Left colon (tissue), 2 donors: ENCODE data around the gene ARHGEF40. TPM values are rescaled to one million over a fixed set of nuclear protein-coding genes. Genes with fewer than 3 reads are reported as not detected.

Source experiments
- ATAC-seq: fragments of 200-7000 bp; cut with Tn5 transposase; one replicate; pipeline ENCODE4 v1.9.1; 2020; ENCODE audit warnings: mild to moderate bottlenecking, moderate library complexity
- DNase-seq, 2 donors: peaks; one replicate each; pipeline ENCODE4 v3.0.0-alpha.2; 2020
- intact Hi-C, 2 donors: fragments of 100-400 bp; cut with DNase I in 1 of 2; cut with micrococcal nuclease in 1 of 2; formaldehyde crosslinking; loops; one replicate each; pipeline versions ENCODE4 v1.11.2 to v1.14.0; 2022; cut with DNase I, micrococcal nuclease
- total RNA-seq, 2 donors: library from RNA; stranded (reverse); fragmentation: NEBNext Ultra II Directional; extraction: Animal tissue kit (Norgen Biotek cat#: 25700); gene quantifications; one replicate each; pipeline ENCODE4 v1.2.1, GENCODE V29; 2021
- donor health status: DM: no; HTN: no; CAD: no.
- donor health status: DM: yes; HTN: yes; CAD: no.

ARHGEF40 gene
- total RNA-seq, 2 donors from 2014 or later, result 37.2 to 40.8 TPM

GRCh38 chr14:21090940-21091663, 21.0 kb downstream of the ARHGEF40 start:
- ATAC-seq (no peak), DNase-seq (no peak)
- intact Hi-C loops, result loop anchor here in 1 of 2 donors (10.0 kb wide), 1 partner anchor 76 kb away; no protein-coding TSS in a partner anchor

GRCh38 chr14:21091821-21092272, 21.7 kb downstream of the ARHGEF40 start:
- peak; percentile 1 for ATAC-seq
- intact Hi-C loops, result loop anchor here in 1 of 2 donors (10.0 kb wide), 1 partner anchor 77 kb away; no protein-coding TSS in a partner anchor
- no peak for DNase-seq

DNA sequence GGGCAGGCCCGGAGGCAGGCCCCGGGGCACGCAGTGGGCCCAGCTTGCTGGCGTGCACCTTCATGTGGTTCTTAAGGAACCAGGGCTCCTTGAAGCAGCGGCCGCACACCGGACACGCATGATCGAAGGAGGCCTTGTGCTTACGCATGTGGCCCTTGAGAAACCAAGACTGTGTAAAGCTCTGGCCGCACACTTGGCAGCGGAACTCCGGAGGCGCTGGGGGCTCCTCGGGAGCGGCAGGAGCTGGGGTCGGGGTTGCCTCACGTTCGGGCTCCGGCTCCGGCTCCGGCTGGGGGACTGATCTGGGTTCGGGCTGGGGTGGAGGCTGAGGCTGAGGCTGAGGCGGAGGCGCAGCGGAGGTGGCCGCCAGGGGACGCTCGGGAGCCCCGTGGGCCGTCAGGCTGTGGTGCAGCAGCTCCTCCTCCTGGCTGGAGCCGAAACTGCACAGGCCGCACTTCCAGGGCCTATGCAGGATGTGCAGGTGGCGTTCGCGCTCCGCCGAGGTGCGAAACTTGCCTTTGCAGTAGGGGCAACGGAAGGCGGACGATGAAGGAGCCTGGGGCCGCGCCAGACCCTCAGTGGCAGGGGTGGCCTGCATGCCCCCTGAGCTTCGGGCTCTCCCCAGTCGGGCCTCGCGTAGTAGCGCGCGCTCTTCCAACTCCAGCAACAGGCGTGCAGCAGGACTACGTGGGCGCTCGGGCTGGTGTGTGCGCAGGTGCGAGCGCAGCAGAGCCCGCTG, 22.3 kb downstream of the ARHGEF40 start:
- ATAC-seq, result peak; percentile 68
- intact Hi-C loops, result loop anchor here in 1 of 2 donors (10.0 kb wide), 1 partner anchor 78 kb away; no protein-coding TSS in a partner anchor
- DNase-seq, result peak; percentile 76 to 93

- ATAC-seq, result no peak
- DNase-seq, result no peak
- intact Hi-C loops, result loop anchor here in 1 of 2 donors (10.0 kb wide), 1 partner anchor 78 kb away; no protein-coding TSS in a partner anchor
These were observed 22.9 kb downstream of the ARHGEF40 start for GRCh38 chr14:21093018-21093417.

GRCh38 chr14:21093769-21094681, 23.9 kb downstream of the ARHGEF40 start:
- ATAC-seq (no peak), DNase-seq (no peak)
- intact Hi-C loops, result loop anchor here in 1 of 2 donors (10.0 kb wide), 1 partner anchor 79 kb away; no protein-coding TSS in a partner anchor

- ATAC-seq, result no peak
- intact Hi-C loops, result loop anchor here (5.0 to 10.0 kb wide), 2 partner anchors 73 to 81 kb away; no protein-coding TSS in a partner anchor
- no peak for DNase-seq
These were observed 25.5 kb downstream of the ARHGEF40 start for GRCh38 chr14:21095430-21096205.

- intact Hi-C loops, result loop anchor here (5.0 to 10.0 kb wide), 2 partner anchors 74 to 82 kb away; no protein-coding TSS in a partner anchor
- ATAC-seq, result no peak
- DNase-seq, result no peak
These were observed 26.3 kb downstream of the ARHGEF40 start for GRCh38 chr14:21096438-21096837.

GRCh38 chr14:21096978-21097635, 27.0 kb downstream of the ARHGEF40 start:
- ATAC-seq (peak; percentile 34), DNase-seq (no peak)
- intact Hi-C loops, result loop anchor here (5.0 to 10.0 kb wide), 2 partner anchors 75 to 82 kb away; no protein-coding TSS in a partner anchor

- peak; percentile 6 for ATAC-seq
- intact Hi-C loops, result loop anchor here (5.0 to 10.0 kb wide), 2 partner anchors 75 to 83 kb away; no protein-coding TSS in a partner anchor
- DNase-seq, result peak; percentile 46 to 69
These were observed 27.6 kb downstream of the ARHGEF40 start for GRCh38 chr14:21097636-21098075.

DNA sequence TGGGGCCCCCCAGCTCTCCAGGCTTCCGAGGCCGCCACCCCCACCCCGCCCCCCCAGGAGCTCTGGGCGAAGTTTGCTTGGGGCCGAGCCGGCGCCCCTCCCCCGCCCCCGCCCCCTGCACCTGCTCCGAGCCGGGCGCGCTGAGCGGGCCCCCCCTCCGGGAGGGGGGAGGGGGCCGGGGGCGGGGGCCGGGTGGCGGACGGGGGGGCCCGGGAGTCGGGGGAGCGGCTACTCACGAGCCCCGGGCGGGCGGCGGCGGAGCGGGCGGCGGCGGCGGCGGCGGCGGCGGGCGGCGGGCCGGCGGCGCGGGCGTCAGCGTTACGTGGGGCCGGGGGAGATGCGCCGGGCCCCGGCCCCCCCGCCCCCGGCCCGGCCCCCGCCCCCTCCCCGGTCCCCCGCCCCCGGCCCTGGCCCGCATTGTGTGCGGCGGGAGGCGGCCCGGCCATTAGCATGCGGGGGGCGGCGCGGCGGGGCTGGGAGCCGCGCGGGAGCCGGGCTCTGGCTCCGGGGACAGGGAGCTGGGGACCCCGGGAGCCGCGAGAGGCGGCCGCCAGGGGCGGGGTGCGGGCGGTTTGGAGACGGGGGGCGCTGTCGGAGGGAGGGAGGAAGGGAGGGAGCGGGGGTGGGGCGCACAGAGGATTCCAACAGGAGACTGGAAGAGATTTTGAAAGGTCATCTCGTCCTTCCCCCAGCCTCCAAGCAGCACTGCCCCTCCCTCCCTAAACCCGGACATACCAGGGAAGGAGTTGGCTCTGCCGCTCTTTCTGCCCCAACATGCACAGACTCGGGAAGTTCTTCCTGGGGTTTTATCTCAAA, 28.2 kb downstream of the ARHGEF40 start, which contains the start of gene ZNF219:
TSS of gene ZNF219 (minus strand) at position 580 of the 816 bp plus-strand sequence. CDS start 5,064 bp downstream, outside the sequence.
- intact Hi-C loops, result loop anchor here (5.0 to 10.0 kb wide), 2 partner anchors 76 to 83 kb away; no protein-coding TSS in a partner anchor
- ATAC-seq (peak; percentile 42), DNase-seq (peak; percentile 79 to 80)

DNA sequence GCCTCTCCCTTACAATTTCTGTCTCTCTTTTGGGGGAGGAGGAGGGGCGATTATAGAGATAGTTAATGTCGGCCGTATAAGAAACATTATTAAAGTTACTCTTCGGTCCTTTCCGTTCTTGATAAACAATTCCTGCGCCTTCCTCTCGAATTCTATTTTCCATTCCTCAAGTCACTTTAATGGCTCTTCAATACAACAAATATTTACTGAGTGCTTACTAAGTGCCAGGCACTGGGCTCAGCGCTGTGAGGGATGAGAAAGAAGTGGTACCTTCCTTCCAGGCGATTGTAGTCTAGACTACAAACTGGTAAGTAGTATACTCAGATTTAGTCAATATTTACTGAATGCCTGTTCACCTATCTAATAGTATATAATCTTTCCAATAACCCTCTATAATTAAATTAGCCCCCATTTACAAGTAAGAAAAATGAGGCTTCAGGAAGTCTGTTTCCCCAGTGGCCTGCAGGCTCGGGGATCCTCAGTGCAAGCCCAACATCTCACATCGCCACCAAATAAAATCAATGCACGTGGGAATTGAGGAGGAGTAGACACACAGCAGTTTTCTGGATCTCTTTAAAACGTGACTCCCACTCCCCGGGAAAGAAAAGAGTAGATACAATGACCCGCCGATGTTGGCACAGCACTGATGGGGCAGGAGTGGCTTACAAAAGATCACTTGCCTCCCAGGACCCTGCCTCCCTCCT, 28.9 kb downstream of the ARHGEF40 start:
- intact Hi-C loops, result loop anchor here (5.0 to 10.0 kb wide), 2 partner anchors 77 to 84 kb away; no protein-coding TSS in a partner anchor
- DNase-seq (no peak), ATAC-seq (no peak)

DNA sequence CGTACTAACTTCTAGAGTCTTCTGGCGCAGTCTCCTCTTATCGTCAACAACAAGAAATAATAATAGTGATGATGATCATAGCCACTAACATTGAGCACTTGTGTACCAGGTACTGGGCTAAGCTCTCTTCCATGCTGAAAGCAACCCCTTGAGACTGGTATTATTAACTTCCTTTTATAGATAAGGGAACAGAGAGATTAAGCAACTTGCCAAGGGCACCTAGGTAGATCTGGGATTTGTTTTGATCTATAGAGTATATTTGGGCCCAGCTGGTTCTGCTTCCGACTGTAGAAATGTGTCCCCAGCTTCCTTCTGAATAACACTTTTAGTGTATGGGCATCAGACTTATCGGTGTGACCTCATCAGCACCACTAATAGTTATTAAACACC, 29.5 kb downstream of the ARHGEF40 start:
- intact Hi-C loops, result loop anchor here (5.0 to 10.0 kb wide), 2 partner anchors 77 to 85 kb away; no protein-coding TSS in a partner anchor
- ATAC-seq (no peak), DNase-seq (no peak)

GRCh38 chr14:21100931-21101330, 30.8 kb downstream of the ARHGEF40 start, which contains the start of gene TMEM253:
Gene TMEM253 (plus strand): TSS chr14:21101066. CDS start chr14:21101344, 278 bp downstream.
- ATAC-seq, result peak; percentile 38
- intact Hi-C loops, result no loop called here

GRCh38 chr14:21101802-21102413, 31.8 kb downstream of the ARHGEF40 start:
- DNase-seq (no peak), ATAC-seq (no peak)
- intact Hi-C loops, result no loop called here

More at GRCh38 chr14:21100931-21101330, 30.8 kb downstream of the ARHGEF40 start, which contains the start of gene TMEM253:
- peak; percentile 74 to 80 for DNase-seq
